AG09319 (cell line): ENCODE data around the gene AAMP.

ENCODE experiments used
- DNase-seq: peaks from one replicate; pipeline ENCODE4 v3.0.0-alpha.2; 2010; ENCODE audit warnings: low read depth; ENCODE audit errors: extremely low read depth
- CTCF ChIP-seq: IDR thresholded peaks from 2 replicates; pipeline ENCODE4 v1.5.1; 2011; ENCODE audit warnings: low read depth, mild to moderate bottlenecking, inconsistent platforms, low read length, moderate library complexity

Gene AAMP

GRCh38 chr2:218271487-218271797, 1.5 kb upstream of the AAMP start:
- no peak for TF ChIP-seq CTCF
- DNase-seq = no peak

- DNase-seq = no peak
- TF ChIP-seq CTCF = no peak
These were observed 967 bp upstream of the AAMP start for GRCh38 chr2:218270721-218271486.

GRCh38 chr2:218267259-218267658, 2.7 kb downstream of the AAMP start:
- TF ChIP-seq CTCF = no peak

GRCh38 chr2:218266316-218266979, 3.5 kb downstream of the AAMP start:
- no peak for DNase-seq
- TF ChIP-seq CTCF = no peak

More at GRCh38 chr2:218267259-218267658, 2.7 kb downstream of the AAMP start:
- no peak for DNase-seq

- DNase-seq = no peak
- TF ChIP-seq CTCF = no peak
These were observed 4.3 kb downstream of the AAMP start for GRCh38 chr2:218265626-218266025.

GRCh38 chr2:218264773-218265561, 5.0 kb downstream of the AAMP start:
- TF ChIP-seq CTCF = no peak
- no peak for DNase-seq
